OCI-M2 (cell line): ENCODE results near the gene MYO18A.

Experiments used
- DNase-seq: peaks from one replicate; lab custom pipeline; 2025; ENCODE audit not compliant: unreplicated experiment; lab: John Stamatoyannopoulos, UW

MYO18A gene

DNA sequence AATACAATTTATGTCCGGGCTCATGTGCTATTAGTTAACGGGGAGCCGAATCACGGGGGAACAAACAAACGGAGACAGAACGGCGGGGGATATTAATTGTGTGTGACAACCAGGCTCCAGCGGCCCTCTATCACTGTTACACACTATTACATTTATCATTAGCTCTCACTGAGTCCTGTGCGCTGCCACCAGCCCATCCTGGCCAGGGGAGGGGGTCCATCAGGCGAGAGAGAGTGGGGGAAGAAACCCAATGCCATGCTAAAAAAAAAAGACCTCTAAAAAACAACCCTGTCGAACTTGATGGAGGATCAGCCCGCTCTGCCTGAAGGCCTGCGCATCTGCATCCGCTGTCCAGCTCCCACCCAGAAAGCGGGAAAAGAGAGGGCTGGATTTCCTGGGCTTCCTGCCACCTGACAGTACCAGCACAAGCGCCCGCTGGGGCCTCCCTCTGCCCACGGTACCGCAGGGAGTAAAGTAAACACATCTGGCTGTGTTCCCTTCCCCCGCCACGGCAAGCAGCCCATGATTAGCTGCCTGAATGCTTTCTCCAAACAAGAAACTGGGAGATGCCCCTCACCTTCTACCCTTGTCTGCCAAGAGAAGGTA, 95.6 kb downstream of the MYO18A start:
- DNase-seq, result no peak

DNA sequence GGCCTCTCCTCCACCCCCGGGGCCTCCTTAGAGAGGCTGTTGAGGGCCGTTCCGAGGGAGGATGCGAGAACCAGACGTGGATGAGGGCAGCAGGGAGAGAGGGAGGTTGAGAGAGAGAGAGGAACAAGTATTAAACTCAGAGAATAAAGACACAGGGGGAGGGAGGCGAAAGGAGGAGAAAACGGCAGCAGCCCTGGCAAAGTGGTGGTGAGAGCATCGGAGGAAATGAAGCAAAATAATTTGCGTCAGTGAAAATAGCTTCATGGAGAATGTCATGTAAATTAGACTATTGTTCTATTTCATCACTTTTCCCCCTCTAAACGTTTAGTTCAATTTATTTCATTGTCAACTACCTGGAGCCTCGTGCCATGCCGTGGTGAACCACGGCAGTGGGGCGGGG, 99.2 kb downstream of the MYO18A start:
- no peak for DNase-seq

DNA sequence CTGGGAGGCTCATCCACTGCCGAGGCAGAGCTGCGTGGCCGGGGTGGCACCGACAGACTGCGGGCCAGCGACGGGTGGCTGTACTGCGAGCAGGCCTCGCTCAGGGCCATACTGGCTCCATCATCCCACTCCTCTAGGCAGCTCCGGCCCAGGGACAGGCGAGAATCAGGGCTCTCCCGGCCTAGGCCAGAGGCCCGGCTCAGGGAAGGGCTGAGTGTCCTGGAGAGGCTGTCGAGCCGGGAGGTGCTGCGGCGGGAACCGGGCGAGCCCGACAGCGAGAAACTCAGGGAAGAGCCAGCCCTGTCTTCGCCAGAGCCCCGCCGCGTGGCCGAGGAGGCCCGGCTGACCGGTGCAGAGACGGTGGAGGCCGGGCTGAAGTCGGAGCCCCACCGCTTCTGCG, 99.9 kb downstream of the MYO18A start:
- no peak for DNase-seq

DNA sequence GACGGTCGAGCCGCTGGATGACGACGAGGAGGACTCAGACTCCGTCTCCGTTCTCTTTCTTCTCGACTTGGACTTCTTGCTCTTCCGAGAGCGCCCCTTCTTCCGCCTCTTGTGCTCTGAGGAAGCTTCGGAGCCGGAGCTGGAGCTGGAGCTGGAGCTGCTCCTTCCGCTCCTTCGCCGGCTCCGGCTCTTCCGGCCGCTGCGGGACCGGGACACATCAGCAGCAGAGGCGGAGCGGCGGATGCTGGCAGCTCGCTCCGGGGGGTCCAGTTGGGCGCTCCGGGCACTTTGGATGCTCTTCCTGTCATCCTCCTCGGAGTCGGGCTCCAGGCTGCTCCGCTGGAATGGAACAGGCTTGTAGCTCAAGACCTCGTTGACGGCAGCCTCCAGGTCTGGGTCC, 100.3 kb downstream of the MYO18A start:
- no peak for DNase-seq

DNA sequence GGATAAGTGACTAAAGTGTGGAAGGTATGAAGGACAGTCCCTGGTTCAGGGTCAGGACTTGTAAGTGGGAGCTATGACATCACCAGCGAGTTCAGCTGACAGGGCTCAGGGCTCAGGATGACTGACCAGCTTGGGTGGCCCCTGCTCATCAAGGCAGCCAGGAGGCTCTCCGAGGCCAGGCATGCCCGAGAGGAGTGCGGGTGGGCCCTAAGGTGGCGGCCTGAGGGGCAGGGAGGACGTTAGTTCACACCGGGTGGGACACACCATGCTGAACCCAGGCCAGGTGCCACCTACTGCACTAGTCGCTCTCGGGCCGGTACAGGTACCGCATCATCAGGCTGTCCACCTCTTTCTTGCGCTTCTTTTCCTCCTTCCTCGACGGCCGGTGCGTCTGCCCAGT, 100.8 kb downstream of the MYO18A start:
- DNase-seq, result no peak

DNA sequence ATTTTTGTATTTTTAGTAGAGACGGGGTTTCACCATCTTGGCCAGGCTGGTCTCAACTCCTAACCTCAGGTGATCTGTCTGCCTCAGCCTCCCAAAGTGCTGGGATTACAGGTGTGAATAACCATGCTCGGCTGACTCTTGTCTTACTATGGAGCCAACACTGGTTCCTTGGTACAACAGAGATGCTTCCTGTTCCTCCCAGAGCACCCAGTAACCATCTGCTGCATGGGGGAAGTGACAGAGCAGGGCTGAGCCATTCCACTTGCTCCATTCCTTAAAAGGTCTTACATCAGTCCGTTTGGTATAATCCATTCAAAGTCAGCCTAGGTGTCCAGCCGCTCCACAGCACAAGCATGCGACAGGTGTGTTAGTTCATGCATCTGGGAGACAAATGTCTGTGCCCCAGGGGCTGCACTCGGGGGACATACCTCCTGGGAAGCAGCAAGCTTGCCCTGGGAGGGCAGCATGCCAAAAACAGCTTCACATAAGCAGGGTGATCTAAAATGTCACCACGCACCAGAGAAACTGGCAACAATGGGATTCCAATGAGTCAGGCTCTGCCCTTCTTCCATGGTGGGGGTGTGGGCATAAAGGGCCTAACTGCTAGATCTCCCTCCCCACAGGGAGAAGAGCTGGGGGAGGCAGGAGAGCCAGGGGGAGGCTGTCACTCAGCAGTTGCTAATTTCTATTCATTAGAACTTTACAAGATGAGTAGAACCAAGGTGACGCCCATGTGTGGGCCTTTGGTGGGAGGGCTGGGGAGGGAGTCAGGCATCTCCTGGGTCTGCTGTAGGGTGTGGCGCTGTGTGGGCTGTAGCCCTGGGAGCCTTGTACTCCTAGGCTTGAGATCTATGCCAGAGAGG, 101.8 kb downstream of the MYO18A start:
- no peak for DNase-seq

DNA sequence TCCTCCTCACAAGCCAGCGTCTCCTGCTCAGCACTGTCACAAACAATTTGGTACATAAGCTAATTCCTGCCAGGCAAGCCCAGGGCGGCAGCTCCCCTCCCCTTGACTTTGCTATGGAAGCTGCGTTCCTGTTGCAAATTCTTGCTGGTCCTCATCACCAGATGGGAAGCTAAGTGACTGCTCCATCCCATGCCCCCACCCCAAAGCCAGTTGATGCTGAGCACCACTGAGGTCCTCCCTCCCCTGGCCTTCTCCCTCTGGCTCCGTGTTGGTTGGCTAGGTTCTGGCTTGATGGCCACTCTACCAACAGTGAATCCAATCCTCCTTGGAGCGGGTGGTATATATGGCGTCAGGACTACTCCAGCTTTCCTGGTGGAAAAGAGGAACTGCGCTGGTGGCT, 102.9 kb downstream of the MYO18A start:
- no peak for DNase-seq

DNA sequence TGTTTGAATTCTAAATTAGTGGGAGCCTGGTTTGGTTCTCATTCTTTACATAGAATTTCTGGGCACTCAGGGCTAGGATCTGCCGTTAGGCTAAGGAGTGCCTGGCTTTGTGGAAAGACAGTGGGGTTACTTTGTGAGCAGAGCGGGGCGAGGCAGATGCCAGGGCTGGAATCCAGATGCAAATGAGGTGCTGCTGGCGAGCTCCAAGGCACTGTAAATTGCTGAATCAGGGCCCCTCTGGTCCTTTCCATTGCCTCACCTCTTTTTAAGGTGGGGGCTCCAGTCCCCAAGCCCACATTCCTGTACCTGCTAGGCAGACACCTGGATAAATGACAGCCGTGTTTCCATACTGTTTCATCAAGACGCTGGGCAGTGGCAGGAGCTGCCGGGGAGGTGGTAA, 103.5 kb downstream of the MYO18A start:
- no peak for DNase-seq

DNA sequence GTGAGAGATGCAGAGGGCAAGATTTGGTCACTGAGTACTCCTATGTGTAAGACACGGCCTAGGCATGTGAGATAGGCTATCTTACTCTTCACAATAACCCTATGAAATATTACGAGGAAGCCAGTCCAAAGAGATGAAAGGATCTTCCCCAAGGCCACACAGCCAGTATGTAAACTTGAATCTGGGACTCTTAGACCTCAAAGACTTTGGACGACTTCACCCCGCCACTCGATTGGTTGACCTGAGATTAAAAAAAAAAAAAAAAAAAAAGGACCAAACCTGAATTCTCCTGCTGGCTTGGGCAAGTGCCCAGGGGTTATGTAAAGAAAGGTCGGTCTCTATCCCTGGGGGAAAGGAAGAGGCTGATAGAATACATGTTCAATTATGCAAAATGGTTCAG, 104.1 kb downstream of the MYO18A start:
- no peak for DNase-seq

DNA sequence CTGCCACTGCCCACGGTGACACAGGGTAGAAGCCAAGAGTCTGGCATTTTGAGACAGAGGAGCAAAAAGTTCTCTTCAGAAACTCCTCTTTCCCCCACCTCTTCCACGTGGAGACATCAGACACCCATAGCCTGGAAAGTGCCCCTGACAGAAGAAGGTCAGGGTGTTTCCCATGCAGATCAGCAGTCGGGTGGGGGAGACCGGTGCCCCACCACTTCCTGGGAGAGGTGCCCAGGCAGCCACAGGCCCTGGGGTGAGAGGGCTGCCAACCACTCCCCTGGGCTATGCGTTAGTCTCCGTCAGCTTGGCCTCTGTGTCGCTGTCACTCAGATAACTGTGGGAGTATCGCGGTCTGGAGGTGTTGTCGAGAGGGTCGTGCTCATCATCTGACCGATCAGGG, 105.7 kb downstream of the MYO18A start:
- no peak for DNase-seq

DNA sequence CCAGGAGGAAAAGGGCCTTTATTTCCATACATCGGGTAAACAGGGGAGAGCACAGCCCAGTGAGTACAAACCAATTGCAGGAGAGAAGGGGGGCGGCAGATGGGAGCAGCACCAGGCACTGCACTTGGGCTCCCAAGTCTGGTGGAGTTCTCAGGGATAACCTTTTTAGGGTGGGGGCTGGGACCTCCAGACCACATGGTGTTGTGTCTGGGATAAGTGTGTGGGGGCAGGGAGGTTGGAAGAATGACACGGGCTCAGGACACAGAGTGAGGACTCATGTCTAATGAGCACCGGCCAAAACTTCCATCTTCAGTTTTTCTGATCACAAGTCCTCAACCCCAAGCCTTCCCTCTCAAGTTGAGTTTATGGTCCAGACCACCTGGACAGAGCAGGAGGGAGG, 106.7 kb downstream of the MYO18A start:
- no peak for DNase-seq

DNA sequence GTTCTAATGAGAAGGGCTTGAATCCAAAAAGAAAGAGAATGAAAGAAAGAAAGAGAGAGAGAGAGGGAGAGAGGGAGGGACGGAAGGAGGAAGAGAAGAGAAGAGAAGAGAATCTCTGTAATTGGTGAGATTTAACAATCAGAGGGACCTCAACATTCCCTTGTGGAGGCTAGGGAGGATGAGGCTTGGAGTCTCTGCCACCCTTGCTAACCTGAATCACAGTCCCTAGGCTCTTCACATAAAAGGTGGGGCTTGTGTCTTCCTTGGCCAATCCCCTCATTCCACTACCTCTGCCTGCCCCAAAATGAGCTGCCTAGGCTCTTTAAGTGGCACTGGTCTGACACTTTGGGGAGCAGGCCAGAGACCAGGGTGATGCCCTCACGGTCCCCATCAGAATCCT, 107.2 kb downstream of the MYO18A start:
- no peak for DNase-seq

DNA sequence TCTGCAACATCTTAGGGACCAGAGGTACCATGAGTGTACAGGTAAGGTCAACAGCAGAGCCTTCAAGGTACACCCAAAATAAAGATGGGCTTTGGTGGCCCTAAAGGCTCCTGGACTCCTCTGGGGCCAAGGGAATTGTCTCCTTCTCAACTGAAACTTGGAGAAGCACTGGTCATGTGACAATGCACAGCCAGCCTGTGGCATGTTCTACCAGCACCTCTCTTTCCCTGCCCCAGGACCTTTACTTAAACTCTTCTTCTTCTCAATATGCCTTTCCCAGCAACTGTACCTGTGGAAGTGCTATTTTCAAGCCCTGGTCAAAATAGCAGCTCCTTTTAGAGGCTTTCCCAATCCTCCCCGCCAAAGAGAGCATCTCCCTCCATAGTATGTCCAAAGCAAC, 108.9 kb downstream of the MYO18A start:
- no peak for DNase-seq

DNA sequence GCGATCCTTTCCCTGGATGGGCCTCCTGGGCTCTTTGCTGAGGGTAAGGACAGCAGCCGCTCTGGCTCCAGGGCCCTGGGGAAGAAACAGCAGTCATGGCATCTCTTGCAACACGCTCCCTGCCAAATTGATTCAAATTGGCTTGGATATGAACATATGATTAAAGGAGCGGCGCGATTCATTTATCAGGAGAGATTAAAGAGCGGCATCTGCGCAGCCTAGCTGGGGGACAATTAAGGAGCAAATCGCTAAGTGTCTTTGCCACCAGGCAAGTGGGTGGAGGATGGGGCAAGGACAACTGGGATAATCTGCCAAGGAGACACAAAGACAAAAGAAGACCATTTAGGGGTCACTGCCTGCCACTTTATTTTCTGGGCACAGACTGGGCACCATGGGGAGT, 109.4 kb downstream of the MYO18A start:
- DNase-seq, result no peak

DNA sequence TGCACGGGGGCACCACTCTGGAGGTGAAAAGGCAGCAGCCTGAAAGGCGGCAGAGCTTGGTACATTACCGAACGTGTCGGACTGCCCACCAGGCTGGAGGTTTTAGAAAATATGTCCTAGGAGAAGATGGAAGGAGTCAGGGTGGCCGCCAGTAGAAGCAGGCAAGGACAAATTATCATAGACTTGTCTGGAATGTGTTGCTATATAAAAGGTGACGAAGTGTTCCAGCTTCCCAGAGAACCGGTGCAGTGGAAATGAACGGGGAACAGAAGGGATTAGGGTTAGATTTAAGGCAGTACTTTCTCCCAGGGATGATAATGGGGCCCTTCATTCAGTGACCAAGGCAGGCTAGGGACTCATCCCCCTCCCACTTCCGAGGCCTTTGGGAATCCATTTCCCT, 109.9 kb downstream of the MYO18A start:
- DNase-seq, result no peak

DNA sequence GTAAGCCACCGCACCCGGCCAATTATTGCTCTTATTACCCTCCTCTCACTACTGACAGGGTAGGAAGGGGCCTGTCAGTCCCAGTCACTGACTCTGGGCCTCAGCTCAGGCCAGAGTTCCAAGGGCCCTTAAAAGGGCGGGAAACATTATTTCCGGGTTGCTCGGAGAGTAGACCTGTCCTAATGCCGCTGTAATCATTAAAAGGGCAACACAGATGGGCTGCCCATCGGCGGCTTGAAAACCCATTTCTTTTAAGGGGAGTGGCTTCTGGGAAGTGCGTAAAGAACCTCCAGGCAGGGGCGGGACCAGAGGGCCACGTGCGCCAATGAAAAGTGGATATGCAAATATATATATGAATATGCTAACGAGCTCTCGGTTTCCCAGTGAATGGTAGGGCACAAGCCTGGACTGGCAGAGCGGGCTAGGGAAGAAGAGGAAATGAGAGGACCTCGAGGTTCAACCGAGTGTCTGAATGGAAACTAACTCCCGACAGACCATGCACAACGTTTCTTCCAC, 110.6 kb downstream of the MYO18A start:
- DNase-seq, result no peak

DNA sequence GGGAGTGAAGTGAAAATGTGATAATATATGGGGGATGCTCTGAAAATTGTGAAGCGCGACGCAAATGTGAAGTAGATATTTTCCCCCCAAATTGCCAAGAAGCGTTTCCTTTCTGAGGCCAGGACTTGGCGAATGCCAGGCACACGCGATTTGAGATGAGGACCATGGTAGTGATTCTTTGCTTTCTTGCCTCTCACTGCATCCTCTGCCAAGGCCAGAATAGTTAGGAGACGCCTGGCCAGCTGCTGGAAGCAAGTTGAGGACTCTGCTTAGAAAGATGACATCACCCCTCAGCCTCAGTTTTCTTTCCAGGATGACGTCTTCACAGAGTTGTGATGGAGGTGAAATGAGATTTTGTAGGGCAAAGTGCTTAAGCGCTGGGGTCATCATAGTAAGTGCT, 111.4 kb downstream of the MYO18A start:
- DNase-seq, result no peak

DNA sequence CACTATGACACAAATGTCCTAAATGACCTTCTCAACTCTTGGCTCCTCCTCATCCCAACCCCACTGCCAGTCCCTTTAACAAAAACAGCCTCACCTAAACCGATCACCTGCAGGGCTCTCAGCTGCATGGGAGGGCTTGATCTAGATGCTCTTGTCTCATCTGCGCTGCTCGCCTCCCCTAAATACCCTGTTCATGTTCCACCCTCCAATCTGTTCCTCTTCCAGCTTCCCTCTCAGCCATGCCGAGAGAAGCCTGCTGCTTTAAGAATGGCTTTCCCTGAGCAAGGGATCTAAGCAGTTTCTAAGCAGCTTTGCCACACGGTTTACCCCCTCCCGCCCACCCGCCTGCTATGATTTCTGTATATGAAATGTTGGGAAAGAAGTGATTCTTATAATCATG, 113.6 kb downstream of the MYO18A start:
- DNase-seq, result no peak

DNA sequence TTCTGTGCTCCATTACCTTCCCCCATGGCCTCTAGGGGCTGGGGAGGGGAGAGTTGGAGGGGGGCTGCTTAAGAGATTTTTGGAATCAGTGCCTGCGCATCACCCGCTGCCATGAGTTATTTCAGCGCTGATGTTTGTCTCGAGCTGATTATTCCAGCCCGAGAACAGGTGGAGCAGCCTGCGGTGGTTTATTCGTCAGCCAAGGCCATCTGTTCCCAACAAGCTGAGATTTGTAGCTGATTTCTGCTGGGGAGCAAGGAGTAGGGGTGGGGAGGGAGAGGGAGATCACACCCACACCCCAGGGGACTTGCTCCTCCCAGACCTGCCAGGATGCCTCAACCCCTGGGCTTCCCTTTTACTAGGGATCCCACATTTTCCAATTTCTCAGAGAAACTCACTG, 114.2 kb downstream of the MYO18A start:
- DNase-seq, result no peak

DNA sequence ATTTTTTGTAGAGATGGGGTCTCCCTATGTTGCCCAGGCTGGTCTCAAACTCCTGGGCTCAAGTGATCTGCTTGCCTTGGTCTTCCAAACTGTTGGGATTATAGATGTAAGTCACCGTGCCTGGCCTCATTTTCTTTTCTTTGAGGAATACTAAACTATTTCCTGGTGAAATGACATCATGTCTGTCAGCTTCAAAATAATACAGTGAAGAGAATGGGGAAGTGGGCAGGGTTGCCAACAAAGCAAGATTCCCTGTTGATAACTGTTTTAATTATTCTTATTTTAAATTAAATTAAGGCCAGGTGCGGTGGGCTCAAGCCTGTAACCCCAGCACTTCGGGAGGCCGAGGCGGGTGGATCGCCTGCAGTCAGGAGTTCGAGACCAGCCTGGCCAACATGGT, 116.2 kb downstream of the MYO18A start:
- no peak for DNase-seq

DNA sequence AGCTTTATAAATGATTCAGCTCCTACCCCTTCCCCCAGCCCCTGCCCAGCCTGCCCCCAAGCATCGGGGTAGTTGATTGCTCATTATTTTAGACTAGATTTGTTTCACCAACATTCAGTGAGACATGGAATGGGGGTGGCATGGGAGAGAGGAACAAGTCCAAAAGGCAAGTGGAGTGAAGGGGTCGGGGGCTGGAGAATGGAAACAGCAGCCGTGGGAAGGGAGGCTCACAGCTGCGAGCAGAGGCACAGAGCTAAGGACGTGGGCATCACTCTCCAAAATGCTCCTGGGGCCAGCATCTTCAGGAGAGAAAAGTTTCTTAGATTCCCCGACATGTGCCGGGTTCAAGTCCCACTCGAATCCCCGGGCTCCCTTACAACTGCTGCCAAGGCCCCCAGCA, 118.0 kb downstream of the MYO18A start:
- DNase-seq, result no peak

DNA sequence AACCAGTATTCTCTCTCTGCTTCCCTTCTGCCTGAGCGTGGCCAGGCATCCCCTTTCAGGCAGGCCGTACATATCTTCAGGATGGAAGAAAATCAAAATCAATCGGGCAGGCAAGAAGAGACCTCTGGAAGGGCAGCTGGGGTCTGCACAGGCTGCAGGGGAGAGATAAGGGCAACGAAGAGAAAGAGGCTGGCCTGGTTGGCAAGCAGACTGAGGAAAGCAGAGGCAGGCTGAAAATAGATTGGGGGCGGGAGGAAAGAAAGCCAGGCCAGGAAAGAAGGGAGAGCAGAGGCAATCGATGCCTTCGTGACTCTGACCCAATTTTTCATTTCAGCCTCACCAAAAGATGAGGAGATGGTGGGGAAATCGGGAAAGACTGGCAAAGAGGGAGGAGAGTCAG, 119.2 kb downstream of the MYO18A start:
- no peak for DNase-seq

DNA sequence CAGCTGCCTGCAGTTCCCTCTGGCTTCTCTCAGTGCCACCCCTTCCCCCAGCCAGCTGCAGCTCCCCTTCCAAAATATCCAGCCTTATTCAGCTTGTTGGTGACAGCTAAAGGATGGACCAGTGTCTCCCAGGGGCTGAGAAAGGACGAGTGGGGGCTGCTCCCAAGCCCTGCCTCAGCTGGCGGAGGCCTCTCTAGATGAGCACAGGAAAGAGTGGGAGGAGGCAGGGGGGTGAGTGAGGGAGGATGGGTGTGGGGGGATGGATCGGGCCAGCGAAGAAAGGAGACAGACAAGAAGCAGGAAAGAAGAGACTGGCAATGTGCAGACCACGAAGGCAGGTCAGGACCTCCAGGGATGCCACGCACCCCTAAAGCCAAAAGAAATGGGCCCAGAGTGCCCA, 119.7 kb downstream of the MYO18A start:
- no peak for DNase-seq
